ENCODE data around the gene MTHFD1L. TPM values are rescaled to one million over a fixed set of nuclear protein-coding genes. Genes with fewer than 3 reads are reported as not detected.

MTHFD1L gene
- total and polyA plus RNA-seq, 2 donors from 2014 or later, result 4.7 to 39.6 TPM

GRCh38 chr6:151143806-151144205, 278.3 kb downstream of the MTHFD1L start:
- no peak for FAIRE-seq
- Histone ChIP-seq H3K36me3 (ENCODE audit: control insufficient read depth in 2 of 3, insufficient read depth in 3 of 3, low read length in 3 of 3) (no peaks in the 10 kb centered on the region), H3K27me3 (ENCODE audit: control insufficient read depth, insufficient read depth, low read length) (no peaks in the 10 kb centered on the region), H3K9ac (ENCODE audit: low read length in 3 of 3) (no peak overlapping the region), H3K9me3 (ENCODE audit: control insufficient read depth in 2 of 3, insufficient read depth in 1 of 3, low read length in 3 of 3) (no peaks in the 10 kb centered on the region), H3K4me3 (ENCODE audit: low read length in 3 of 3) (no peak overlapping the region), H3K4me1 (ENCODE audit: control insufficient read depth in 2 of 3, insufficient read depth in 2 of 3, low read depth in 1 of 3, low read length in 3 of 3) (peaks cover 0 to 11% (median 7%) of the 10 kb centered on the region in 3 donors), H3K27ac (ENCODE audit: low read depth in 2 of 2, low read length in 2 of 2) (no peak overlapping the region)
- DNase-seq, result no peak
- no peak for TF ChIP-seq CTCF (IDR thresholded peaks at IDR 0.05; ENCODE audit: borderline replicate concordance, extremely low read depth, insufficient read depth)
- intact Hi-C loops (cut with DNase I), result no loop called here

GRCh38 chr6:151147118-151147832, 281.8 kb downstream of the MTHFD1L start:
- intact Hi-C loops (cut with DNase I), result no loop called here
- no peak for FAIRE-seq
- Histone ChIP-seq H3K9me3 (ENCODE audit: control insufficient read depth in 2 of 3, insufficient read depth in 1 of 3, low read length in 3 of 3) (no peaks in the 10 kb centered on the region), H3K27ac (ENCODE audit: low read depth in 2 of 2, low read length in 2 of 2) (peak overlapping the region in 1 of 2 donors; percentile 48), H3K36me3 (ENCODE audit: control insufficient read depth in 2 of 3, insufficient read depth in 3 of 3, low read length in 3 of 3) (no peaks in the 10 kb centered on the region), H3K9ac (ENCODE audit: low read length in 3 of 3) (no peak overlapping the region), H3K4me1 (ENCODE audit: control insufficient read depth in 2 of 3, insufficient read depth in 2 of 3, low read depth in 1 of 3, low read length in 3 of 3) (peaks cover 3 to 18% (median 9%) of the 10 kb centered on the region in 3 donors), H3K27me3 (ENCODE audit: control insufficient read depth, insufficient read depth, low read length) (no peaks in the 10 kb centered on the region), H3K4me3 (ENCODE audit: low read length in 3 of 3) (no peak overlapping the region)
- no peak for DNase-seq
- TF ChIP-seq CTCF (IDR thresholded peaks at IDR 0.05; ENCODE audit: borderline replicate concordance, extremely low read depth, insufficient read depth), result no peak

- TF ChIP-seq CTCF (IDR thresholded peaks at IDR 0.05; ENCODE audit: borderline replicate concordance, extremely low read depth, insufficient read depth), result no peak
- peaks cover 3 to 18% (median 9%) of the 10 kb centered on the region in 3 donors for H3K4me1 ChIP-seq (ENCODE audit: control insufficient read depth in 2 of 3, insufficient read depth in 2 of 3, low read depth in 1 of 3, low read length in 3 of 3)
- H3K9ac ChIP-seq (ENCODE audit: low read length in 3 of 3), result no peak overlapping the region
- FAIRE-seq (no peak), DNase-seq (no peak)
- H3K27me3 ChIP-seq (ENCODE audit: control insufficient read depth, insufficient read depth, low read length), result no peaks in the 10 kb centered on the region
- intact Hi-C loops (cut with DNase I), result no loop called here
- peak overlapping the region in 1 of 2 donors; percentile 48 for H3K27ac ChIP-seq (ENCODE audit: low read depth in 2 of 2, low read length in 2 of 2)
- no peaks in the 10 kb centered on the region for H3K36me3 ChIP-seq (ENCODE audit: control insufficient read depth in 2 of 3, insufficient read depth in 3 of 3, low read length in 3 of 3)
- H3K9me3 ChIP-seq (ENCODE audit: control insufficient read depth in 2 of 3, insufficient read depth in 1 of 3, low read length in 3 of 3), result no peaks in the 10 kb centered on the region
- peak overlapping the region in 1 of 3 donors; percentile 9 for H3K4me3 ChIP-seq (ENCODE audit: low read length in 3 of 3)
Measured at GRCh38 chr6:151148111-151148510, 282.6 kb downstream of the MTHFD1L start.

Measured in kidney (tissue), 14 donors.